ENCODE measurements around the gene PPP1R36.
"Not testable (repeated sequence)": the region's sequence is repeated elsewhere in the genome, so short reads cannot be mapped to it uniquely, and the experiment has no call there.

PPP1R36 gene

DNA sequence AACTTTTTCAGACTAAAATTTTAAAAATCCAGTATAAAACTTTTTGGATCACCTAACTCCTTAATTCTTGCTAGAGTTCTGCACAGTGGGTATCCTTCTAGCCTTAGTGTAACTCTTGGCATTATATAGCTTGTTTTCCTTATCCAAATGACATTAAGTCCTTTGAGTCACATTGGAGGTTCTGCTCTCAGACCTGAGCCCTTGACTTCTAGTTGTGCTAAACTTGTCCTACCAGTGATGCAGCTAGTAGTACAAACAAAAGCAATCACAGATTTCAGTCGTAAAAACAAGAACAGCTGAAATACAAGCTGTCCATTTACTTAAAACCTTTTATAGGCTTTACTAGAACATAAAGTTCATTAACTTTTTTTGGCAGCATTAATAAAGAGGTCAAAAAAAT lies 34.7 kb upstream of the PPP1R36 start:
- Histone ChIP-seq H3K4me1 (peaks cover 0 to 77% (median 22%) of the 10 kb centered on the region in 4 donors), H3K27me3 (no peaks in the 10 kb centered on the region), H3K36me3 (no peaks in the 10 kb centered on the region), H3K4me3 (no peak overlapping the region), H3K9me3 (no peaks in the 10 kb centered on the region), H3K27ac (peak overlapping the region in 1 of 2 donors; percentile 11)
- TF ChIP-seq, protein P1, sequence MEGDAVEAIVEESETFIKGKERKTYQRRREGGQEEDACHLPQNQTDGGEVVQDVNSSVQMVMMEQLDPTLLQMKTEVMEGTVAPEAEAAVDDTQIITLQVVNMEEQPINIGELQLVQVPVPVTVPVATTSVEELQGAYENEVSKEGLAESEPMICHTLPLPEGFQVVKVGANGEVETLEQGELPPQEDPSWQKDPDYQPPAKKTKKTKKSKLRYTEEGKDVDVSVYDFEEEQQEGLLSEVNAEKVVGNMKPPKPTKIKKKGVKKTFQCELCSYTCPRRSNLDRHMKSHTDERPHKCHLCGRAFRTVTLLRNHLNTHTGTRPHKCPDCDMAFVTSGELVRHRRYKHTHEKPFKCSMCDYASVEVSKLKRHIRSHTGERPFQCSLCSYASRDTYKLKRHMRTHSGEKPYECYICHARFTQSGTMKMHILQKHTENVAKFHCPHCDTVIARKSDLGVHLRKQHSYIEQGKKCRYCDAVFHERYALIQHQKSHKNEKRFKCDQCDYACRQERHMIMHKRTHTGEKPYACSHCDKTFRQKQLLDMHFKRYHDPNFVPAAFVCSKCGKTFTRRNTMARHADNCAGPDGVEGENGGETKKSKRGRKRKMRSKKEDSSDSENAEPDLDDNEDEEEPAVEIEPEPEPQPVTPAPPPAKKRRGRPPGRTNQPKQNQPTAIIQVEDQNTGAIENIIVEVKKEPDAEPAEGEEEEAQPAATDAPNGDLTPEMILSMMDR (IDR thresholded peaks at IDR 0.05) = no peak
- DNase-seq = no peak
- intact Hi-C loops (cut with DNase I; ENCODE audit: low total_unique reads) = no loop called here

DNA sequence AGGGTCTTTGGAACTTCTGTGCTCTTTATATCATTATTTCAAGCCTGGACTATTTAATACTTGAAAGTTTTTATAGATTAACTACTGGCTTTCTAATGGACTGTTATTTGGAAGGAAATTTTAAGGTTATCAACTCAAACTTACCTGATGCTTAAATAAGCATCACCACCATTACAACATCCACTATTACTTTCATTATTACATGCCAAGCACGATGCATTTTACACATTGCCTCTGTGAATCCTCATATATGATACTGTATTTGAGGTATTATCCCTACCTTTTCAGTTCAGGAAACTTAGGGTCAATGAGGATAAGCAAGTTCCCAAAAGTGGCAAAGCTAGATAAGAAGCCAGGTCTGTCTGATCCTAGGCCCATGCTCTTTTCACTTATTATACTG lies 32.8 kb upstream of the PPP1R36 start:
- intact Hi-C loops (cut with DNase I; ENCODE audit: low total_unique reads) = no loop called here
- TF ChIP-seq, protein P1 (IDR thresholded peaks at IDR 0.05) = no peak
- H3K4me1 ChIP-seq = peaks cover 0 to 66% (median 13%) of the 10 kb centered on the region in 4 donors
- DNase-seq = no peak
- peaks cover 0 to 6% (median 6%) of the 10 kb centered on the region in 3 donors for H3K36me3 ChIP-seq
- no peaks in the 10 kb centered on the region for H3K9me3 ChIP-seq
- H3K27me3 ChIP-seq = no peaks in the 10 kb centered on the region
- H3K27ac ChIP-seq = no peak overlapping the region
- no peak overlapping the region for H3K4me3 ChIP-seq

GRCh38 chr14:64517667-64518066 lies 32.1 kb upstream of the PPP1R36 start:
- H3K27me3 ChIP-seq; intact Hi-C loops (cut with DNase I; ENCODE audit: low total_unique reads); DNase-seq; H3K27ac ChIP-seq; H3K4me3 ChIP-seq; H3K9me3 ChIP-seq: not testable (repeated sequence)
- Histone ChIP-seq H3K4me1 (peaks cover 0 to 59% (median 8%) of the 10 kb centered on the region in 4 donors), H3K36me3 (peaks cover 2 to 13% (median 13%) of the 10 kb centered on the region in 3 donors)

DNA sequence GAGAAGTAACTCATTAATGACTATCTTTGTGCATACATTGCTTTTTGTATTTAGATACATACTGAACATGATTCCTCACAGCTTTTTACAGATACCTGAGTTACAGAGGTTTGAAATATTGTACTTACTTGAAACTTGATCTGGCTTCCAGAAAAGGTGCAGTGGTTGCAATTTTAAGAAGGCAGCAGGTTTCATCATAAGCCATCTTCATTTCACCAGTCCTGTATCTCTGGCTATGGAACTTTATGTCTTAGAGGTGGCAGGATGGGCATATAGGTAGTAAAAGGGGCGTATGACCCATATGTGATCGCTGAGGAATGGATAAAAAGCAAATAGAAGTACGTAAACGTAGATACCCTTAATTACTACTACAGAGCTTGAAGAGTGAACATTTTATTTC lies 31.5 kb upstream of the PPP1R36 start:
- Histone ChIP-seq H3K9me3 (no peaks in the 10 kb centered on the region), H3K4me1 (peaks cover 0 to 54% (median 8%) of the 10 kb centered on the region in 4 donors), H3K4me3 (no peak overlapping the region), H3K27ac (no peak overlapping the region), H3K36me3 (peaks cover 8 to 18% (median 16%) of the 10 kb centered on the region in 3 donors), H3K27me3 (no peaks in the 10 kb centered on the region)
- DNase-seq = no peak
- intact Hi-C loops (cut with DNase I; ENCODE audit: low total_unique reads) = no loop called here
- TF ChIP-seq, protein P1 (IDR thresholded peaks at IDR 0.05) = no peak

- TF ChIP-seq, protein P1 (IDR thresholded peaks at IDR 0.05) = no peak
These were observed 29.1 kb upstream of the PPP1R36 start for GRCh38 chr14:64520699-64521098.

DNA sequence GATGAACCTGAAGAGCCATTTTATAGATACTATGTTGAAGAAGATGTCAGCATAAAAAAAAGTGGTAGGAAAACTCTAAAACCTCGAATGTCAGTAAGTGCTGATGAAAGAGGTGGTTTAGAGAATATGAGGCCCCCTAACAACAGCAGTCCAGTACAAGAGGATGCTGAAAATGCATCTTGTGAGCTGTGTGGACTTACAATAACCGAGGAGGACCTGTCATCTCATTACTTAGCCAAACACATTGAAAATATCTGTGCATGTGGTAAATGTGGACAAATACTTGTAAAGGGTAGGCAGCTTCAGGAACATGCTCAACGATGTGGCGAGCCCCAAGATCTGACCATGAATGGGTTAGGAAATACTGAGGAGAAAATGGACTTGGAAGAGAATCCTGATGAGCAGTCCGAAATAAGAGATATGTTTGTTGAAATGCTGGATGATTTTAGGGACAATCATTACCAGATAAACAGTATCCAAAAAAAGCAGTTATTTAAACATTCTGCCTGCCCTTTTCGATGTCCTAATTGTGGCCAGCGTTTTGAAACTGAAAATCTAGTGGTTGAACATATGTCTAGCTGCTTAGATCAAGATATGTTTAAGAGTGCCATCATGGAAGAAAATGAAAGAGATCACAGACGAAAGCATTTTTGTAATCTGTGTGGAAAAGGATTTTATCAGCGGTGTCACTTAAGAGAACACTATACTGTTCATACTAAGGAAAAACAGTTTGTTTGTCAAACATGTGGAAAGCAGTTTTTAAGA lies 27.0 kb upstream of the PPP1R36 start:
- H3K36me3 ChIP-seq = peaks cover 10 to 38% (median 16%) of the 10 kb centered on the region in 3 donors
- TF ChIP-seq, protein P1 (IDR thresholded peaks at IDR 0.05) = no peak
- no peaks in the 10 kb centered on the region for H3K9me3 ChIP-seq
- no peak for DNase-seq
- intact Hi-C loops (cut with DNase I; ENCODE audit: low total_unique reads) = no loop called here
- no peak overlapping the region for H3K27ac ChIP-seq
- H3K4me3 ChIP-seq = no peak overlapping the region
- H3K4me1 ChIP-seq = peaks cover 0 to 14% (median 4%) of the 10 kb centered on the region in 4 donors
- no peaks in the 10 kb centered on the region for H3K27me3 ChIP-seq

More at GRCh38 chr14:64520699-64521098, 29.1 kb upstream of the PPP1R36 start:
- Histone ChIP-seq H3K36me3 (peaks cover 10 to 36% (median 16%) of the 10 kb centered on the region in 3 donors), H3K27me3 (no peaks in the 10 kb centered on the region), H3K4me1 (peaks cover 0 to 29% (median 6%) of the 10 kb centered on the region in 4 donors), H3K27ac (no peak overlapping the region), H3K4me3 (no peak overlapping the region), H3K9me3 (no peaks in the 10 kb centered on the region)
- intact Hi-C loops (cut with DNase I; ENCODE audit: low total_unique reads) = no loop called here
- no peak for DNase-seq

All from tibial artery (tissue), 4 donors.